ENCODE data around the gene ZDHHC3.

ZDHHC3 gene

DNA sequence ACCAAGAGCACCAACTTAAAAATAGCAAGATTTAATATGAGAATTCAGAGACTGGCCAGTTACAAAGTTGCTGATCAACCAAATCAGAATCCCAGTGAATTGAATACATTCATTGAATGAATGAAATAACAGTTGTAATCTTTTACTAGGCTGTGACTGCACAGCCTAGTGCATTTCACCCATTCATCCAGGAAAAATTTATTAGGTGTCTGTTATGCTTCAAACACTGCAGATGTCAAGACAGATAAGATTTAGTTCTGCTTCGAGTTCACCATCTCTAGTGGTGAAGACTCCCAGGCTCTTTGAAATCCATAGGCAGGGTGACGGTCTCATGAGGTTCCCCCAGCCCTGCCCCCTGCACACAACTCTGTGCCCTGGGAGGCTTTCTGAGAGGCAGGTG is 72.7 kb downstream of the ZDHHC3 start:
- no peak overlapping the region for H3K4ac ChIP-seq (ENCODE audit: low read depth, low read length)
- peaks cover 10 to 22% of the 10 kb centered on the region in 2 experiments for H3K4me1 ChIP-seq (ENCODE audit: control insufficient read depth in 1 of 2, insufficient read depth in 2 of 2, low read length in 2 of 2)
- H2AK5ac ChIP-seq (ENCODE audit: low read length), result no peak overlapping the region
- no peaks in the 10 kb centered on the region for H3K79me2 ChIP-seq (ENCODE audit: control insufficient read depth, insufficient read depth, low read length, poor library complexity)
- DNase-seq, result no peak
- H3K4me3 ChIP-seq (ENCODE audit: low read depth, low read length), result no peak overlapping the region
- peaks cover 3% of the 10 kb centered on the region for H3K79me1 ChIP-seq (ENCODE audit: low read length)
- H2BK12ac ChIP-seq (ENCODE audit: low read length), result peak overlapping the region; percentile 73
- no peak overlapping the region for H4K91ac ChIP-seq (ENCODE audit: low read depth, low read length)
- no peak overlapping the region for H3K4me2 ChIP-seq (ENCODE audit: low read length)
- H3K14ac ChIP-seq (ENCODE audit: low read length), result no peak overlapping the region
- no peak overlapping the region for H3K9ac ChIP-seq (ENCODE audit: low read length)
- WGBS (ENCODE audit: extremely low coverage, insufficient coverage, insufficient read length), result no CpG with 5 or more reads among the region's 2 CpGs
- peaks cover 8% of the 10 kb centered on the region for H3K9me3 ChIP-seq (ENCODE audit: insufficient read depth, low read depth, low read length)
- H2BK5ac ChIP-seq (ENCODE audit: low read depth, low read length, poor library complexity), result peak overlapping the region; percentile 35
- no peak overlapping the region for H2AFZ ChIP-seq (ENCODE audit: insufficient read depth, low read length, poor library complexity)
- H3K36me3 ChIP-seq (ENCODE audit: control insufficient read depth in 1 of 2, insufficient read depth in 2 of 2, low read length in 2 of 2), result no peaks in the 10 kb centered on the region
- H3K27ac ChIP-seq (ENCODE audit: low read depth, low read length), result no peak overlapping the region
- H2BK120ac ChIP-seq (ENCODE audit: insufficient read depth, low read length, poor library complexity), result no peak overlapping the region
- H4K12ac ChIP-seq (ENCODE audit: low read depth, low read length), result no peak overlapping the region
- H4K8ac ChIP-seq (ENCODE audit: low read depth, low read length), result no peak overlapping the region
- H3K23ac ChIP-seq (ENCODE audit: low read length), result no peak overlapping the region
- no peaks in the 10 kb centered on the region for H3K27me3 ChIP-seq (ENCODE audit: insufficient read depth, low read length)
- no peak overlapping the region for H3K18ac ChIP-seq (ENCODE audit: low read length)

DNA sequence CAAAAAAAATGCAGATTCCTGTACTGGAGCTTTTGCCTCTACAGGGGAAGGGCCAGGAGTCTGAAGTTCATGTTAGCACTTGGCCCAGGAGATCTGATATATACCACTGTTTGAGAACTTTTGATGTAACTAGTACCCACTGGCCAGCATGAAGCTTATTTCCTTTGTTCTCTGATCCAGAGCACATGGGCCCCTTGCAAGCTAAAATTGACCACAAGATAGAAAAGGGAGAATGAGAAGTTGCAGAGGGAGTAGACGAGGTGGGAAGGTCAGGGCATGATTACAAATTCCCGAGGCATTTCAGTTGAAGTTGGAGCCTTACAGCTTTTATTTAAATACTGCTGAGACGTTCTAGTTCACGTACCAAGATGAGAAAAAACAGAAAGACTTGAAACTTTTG is 73.3 kb downstream of the ZDHHC3 start:
- H3K9ac ChIP-seq (ENCODE audit: low read length), result no peak overlapping the region
- peaks cover 3% of the 10 kb centered on the region for H3K79me1 ChIP-seq (ENCODE audit: low read length)
- no peak overlapping the region for H2BK12ac ChIP-seq (ENCODE audit: low read length)
- no peak overlapping the region for H3K14ac ChIP-seq (ENCODE audit: low read length)
- no peak overlapping the region for H2BK5ac ChIP-seq (ENCODE audit: low read depth, low read length, poor library complexity)
- H3K4ac ChIP-seq (ENCODE audit: low read depth, low read length), result no peak overlapping the region
- H4K8ac ChIP-seq (ENCODE audit: low read depth, low read length), result no peak overlapping the region
- H3K4me2 ChIP-seq (ENCODE audit: low read length), result no peak overlapping the region
- H2AK5ac ChIP-seq (ENCODE audit: low read length), result no peak overlapping the region
- H2AFZ ChIP-seq (ENCODE audit: insufficient read depth, low read length, poor library complexity), result no peak overlapping the region
- H3K9me3 ChIP-seq (ENCODE audit: insufficient read depth, low read depth, low read length), result peaks cover 8% of the 10 kb centered on the region
- DNase-seq, result no peak
- H3K27ac ChIP-seq (ENCODE audit: low read depth, low read length), result no peak overlapping the region
- H2BK120ac ChIP-seq (ENCODE audit: insufficient read depth, low read length, poor library complexity), result no peak overlapping the region
- no CpG with 5 or more reads among the region's 4 CpGs for WGBS (ENCODE audit: extremely low coverage, insufficient coverage, insufficient read length)
- no peak overlapping the region for H3K23ac ChIP-seq (ENCODE audit: low read length)
- H4K91ac ChIP-seq (ENCODE audit: low read depth, low read length), result no peak overlapping the region
- H3K36me3 ChIP-seq (ENCODE audit: control insufficient read depth in 1 of 2, insufficient read depth in 2 of 2, low read length in 2 of 2), result no peaks in the 10 kb centered on the region
- no peaks in the 10 kb centered on the region for H3K27me3 ChIP-seq (ENCODE audit: insufficient read depth, low read length)
- no peak overlapping the region for H3K4me3 ChIP-seq (ENCODE audit: low read depth, low read length)
- H4K12ac ChIP-seq (ENCODE audit: low read depth, low read length), result no peak overlapping the region
- H3K79me2 ChIP-seq (ENCODE audit: control insufficient read depth, insufficient read depth, low read length, poor library complexity), result no peaks in the 10 kb centered on the region
- peaks cover 10 to 22% of the 10 kb centered on the region in 2 experiments for H3K4me1 ChIP-seq (ENCODE audit: control insufficient read depth in 1 of 2, insufficient read depth in 2 of 2, low read length in 2 of 2)
- no peak overlapping the region for H3K18ac ChIP-seq (ENCODE audit: low read length)

DNA sequence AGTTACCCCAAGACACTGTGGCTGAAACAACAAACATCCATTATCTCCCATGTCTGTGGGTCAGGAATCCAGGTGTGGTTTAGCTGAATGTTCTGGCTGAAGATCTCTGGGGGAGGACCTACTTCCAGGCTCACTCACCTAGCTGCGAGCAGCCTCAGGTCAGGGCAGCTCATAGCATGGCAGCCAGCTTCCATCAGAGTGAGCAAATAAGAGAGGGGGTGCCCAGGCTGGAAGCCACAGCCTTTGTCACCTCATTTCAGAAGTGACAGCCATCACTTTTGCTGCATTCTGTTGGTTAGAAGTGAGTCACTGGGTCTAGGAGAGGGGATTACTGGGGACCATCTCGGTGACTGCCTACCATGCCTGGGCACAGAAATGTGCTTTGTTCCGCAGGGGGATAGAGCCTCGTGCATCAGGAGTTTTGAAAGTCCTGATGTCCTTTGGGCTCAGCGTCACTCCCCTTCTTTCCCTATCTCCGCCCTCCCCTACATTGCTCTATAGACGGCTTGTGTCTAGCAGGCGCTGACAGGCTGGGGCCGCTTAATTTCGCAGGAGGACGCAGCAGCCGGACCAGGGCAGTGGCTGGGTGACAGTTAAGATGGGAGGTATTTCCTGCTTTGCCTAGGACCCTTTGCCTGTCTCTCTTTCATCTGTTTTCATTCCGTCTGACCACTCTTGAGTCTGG is 76.1 kb downstream of the ZDHHC3 start:
- Histone ChIP-seq H3K79me2 (ENCODE audit: control insufficient read depth, insufficient read depth, low read length, poor library complexity) (no peaks in the 10 kb centered on the region), H3K9ac (ENCODE audit: low read length) (no peak overlapping the region), H4K12ac (ENCODE audit: low read depth, low read length) (no peak overlapping the region), H3K4me1 (ENCODE audit: control insufficient read depth in 1 of 2, insufficient read depth in 2 of 2, low read length in 2 of 2) (peaks cover 10 to 22% of the 10 kb centered on the region in 2 experiments), H3K9me3 (ENCODE audit: insufficient read depth, low read depth, low read length) (peaks cover 4% of the 10 kb centered on the region), H2BK12ac (ENCODE audit: low read length) (no peak overlapping the region), H2AK5ac (ENCODE audit: low read length) (no peak overlapping the region), H2AFZ (ENCODE audit: insufficient read depth, low read length, poor library complexity) (no peak overlapping the region), H4K8ac (ENCODE audit: low read depth, low read length) (no peak overlapping the region), H3K27me3 (ENCODE audit: insufficient read depth, low read length) (no peaks in the 10 kb centered on the region), H3K27ac (ENCODE audit: low read depth, low read length) (no peak overlapping the region), H3K23ac (ENCODE audit: low read length) (no peak overlapping the region), H3K79me1 (ENCODE audit: low read length) (peaks cover 3% of the 10 kb centered on the region), H2BK5ac (ENCODE audit: low read depth, low read length, poor library complexity) (no peak overlapping the region), H2BK120ac (ENCODE audit: insufficient read depth, low read length, poor library complexity) (no peak overlapping the region), H3K18ac (ENCODE audit: low read length) (no peak overlapping the region), H3K4me3 (ENCODE audit: low read depth, low read length) (no peak overlapping the region), H3K4ac (ENCODE audit: low read depth, low read length) (no peak overlapping the region), H3K14ac (ENCODE audit: low read length) (no peak overlapping the region), H4K91ac (ENCODE audit: low read depth, low read length) (no peak overlapping the region), H3K36me3 (ENCODE audit: control insufficient read depth in 1 of 2, insufficient read depth in 2 of 2, low read length in 2 of 2) (no peaks in the 10 kb centered on the region), H3K4me2 (ENCODE audit: low read length) (no peak overlapping the region)
- DNase-seq, result no peak
- WGBS (ENCODE audit: extremely low coverage, insufficient coverage, insufficient read length), result no CpG with 5 or more reads among the region's 13 CpGs

DNA sequence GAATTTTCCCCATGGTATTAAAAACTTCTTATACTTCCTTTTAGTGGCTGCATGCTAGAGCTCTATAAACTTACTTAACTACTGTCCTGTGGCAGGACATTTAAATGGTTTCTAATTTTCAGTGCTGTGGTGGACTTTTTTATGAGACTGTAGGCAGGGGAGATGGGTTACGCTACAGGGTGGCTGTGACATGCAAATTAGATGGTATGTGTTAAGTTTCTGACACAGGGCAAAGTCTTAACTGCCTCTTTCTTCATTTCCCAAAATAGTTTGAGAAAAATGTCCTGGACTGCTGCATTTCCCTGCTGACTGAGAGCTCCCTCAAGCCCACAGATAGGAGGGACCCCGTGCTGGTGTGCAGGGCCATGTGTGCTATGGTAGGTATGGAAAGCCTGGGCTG is 79.5 kb downstream of the ZDHHC3 start:
- Histone ChIP-seq H2AFZ (ENCODE audit: insufficient read depth, low read length, poor library complexity) (no peak overlapping the region), H3K14ac (ENCODE audit: low read length) (no peak overlapping the region), H3K4me3 (ENCODE audit: low read depth, low read length) (no peak overlapping the region), H3K9me3 (ENCODE audit: insufficient read depth, low read depth, low read length) (peaks cover 2% of the 10 kb centered on the region), H2BK120ac (ENCODE audit: insufficient read depth, low read length, poor library complexity) (no peak overlapping the region), H2BK5ac (ENCODE audit: low read depth, low read length, poor library complexity) (no peak overlapping the region), H3K36me3 (ENCODE audit: control insufficient read depth in 1 of 2, insufficient read depth in 2 of 2, low read length in 2 of 2) (no peaks in the 10 kb centered on the region), H3K27me3 (ENCODE audit: insufficient read depth, low read length) (no peaks in the 10 kb centered on the region), H3K9ac (ENCODE audit: low read length) (no peak overlapping the region), H2AK5ac (ENCODE audit: low read length) (no peak overlapping the region), H4K91ac (ENCODE audit: low read depth, low read length) (no peak overlapping the region), H4K12ac (ENCODE audit: low read depth, low read length) (no peak overlapping the region), H3K4me1 (ENCODE audit: control insufficient read depth in 1 of 2, insufficient read depth in 2 of 2, low read length in 2 of 2) (peaks cover 10 to 11% of the 10 kb centered on the region in 2 experiments), H4K8ac (ENCODE audit: low read depth, low read length) (no peak overlapping the region), H3K18ac (ENCODE audit: low read length) (no peak overlapping the region), H3K27ac (ENCODE audit: low read depth, low read length) (no peak overlapping the region), H2BK12ac (ENCODE audit: low read length) (no peak overlapping the region), H3K4me2 (ENCODE audit: low read length) (no peak overlapping the region), H3K79me1 (ENCODE audit: low read length) (no peaks in the 10 kb centered on the region), H3K23ac (ENCODE audit: low read length) (no peak overlapping the region), H3K79me2 (ENCODE audit: control insufficient read depth, insufficient read depth, low read length, poor library complexity) (no peaks in the 10 kb centered on the region), H3K4ac (ENCODE audit: low read depth, low read length) (no peak overlapping the region)
- no peak for DNase-seq
- no CpG with 5 or more reads among the region's 2 CpGs for WGBS (ENCODE audit: extremely low coverage, insufficient coverage, insufficient read length)
